Heart left ventricle (tissue), 16 donors: ENCODE data around the gene ZBTB20. TPM values are rescaled to one million over a fixed set of nuclear protein-coding genes. Genes with fewer than 3 reads are reported as not detected.

Source experiments
- ATAC-seq, 4 donors: fragments of 200-7000 bp; cut with Tn5 transposase; one replicate each; pipeline ENCODE4 v1.9.1; 2020 to 2022; ENCODE audit warnings: moderate library complexity in 4 of 4, mild to moderate bottlenecking in 3 of 4, moderate number of reproducible peaks in 1 of 4
- DNase-seq, 5 donors: peaks; one replicate each; pipeline ENCODE4 v3.0.0-alpha.2; 2020
- H3K27ac ChIP-seq, 12 donors: fragments of 200-600 bp; sonication (generic) in 4 of 12; one replicate each; pipeline versions ENCODE4 v1.5.0 to v1.8.0; 2016 to 2022; ENCODE audit warnings: mild to moderate bottlenecking in 2 of 12
- H3K27me3 ChIP-seq, 9 donors: fragments of 200-600 bp; sonication (generic) in 2 of 9; one replicate each; pipeline versions ENCODE4 v1.5.1 to v1.8.0; 2016 to 2022; ENCODE audit warnings: mild to moderate bottlenecking in 3 of 9
- H3K36me3 ChIP-seq, 9 donors: fragments of 200-600 bp; sonication (generic) in 2 of 9; one replicate each; pipeline versions ENCODE4 v1.5.0 to v1.8.0; 2018 to 2022; ENCODE audit warnings: mild to moderate bottlenecking in 2 of 9
- H3K4me1 ChIP-seq, 12 donors: fragments of 200-600 bp; sonication (generic) in 4 of 12; one replicate each; pipeline versions ENCODE4 v1.5.0 to v1.8.0; 2016 to 2022; ENCODE audit warnings: mild to moderate bottlenecking in 3 of 12
- H3K4me3 ChIP-seq, 12 donors: fragments of 200-600 bp; sonication (generic) in 4 of 12; one replicate each; pipeline versions ENCODE4 v1.5.0 to v1.8.0; 2017 to 2022; ENCODE audit warnings: mild to moderate bottlenecking in 9 of 12, moderate library complexity in 4 of 12
- H3K9me3 ChIP-seq, 12 donors: fragments of 200-600 bp; sonication (generic) in 4 of 12; one replicate each; pipeline versions ENCODE4 v1.5.0 to v1.8.0; 2016 to 2022; ENCODE audit warnings: mild to moderate bottlenecking in 1 of 12
- POLR2A ChIP-seq, 2 donors: fragments of 450-650 bp; IDR thresholded peaks; one replicate each; pipeline ENCODE4 v1.6.1; 2017; ENCODE audit warnings: antibody characterized with exemption in 2 of 2, mild to moderate bottlenecking in 2 of 2, moderate library complexity in 2 of 2
- WGBS, 4 donors: extraction: QIAGEN DNeasy Blood & Tissue Kit in 2 of 4; methylation state at CpG; one replicate each; pipeline versions ENCODE4 v1.1.5 to v1.1.7; 2013 to 2018; 5-methylcytosine and 5-hydroxymethylcytosine counted together
- intact Hi-C, 10 donors: fragments of 100-400 bp; cut with DNase I; formaldehyde crosslinking; loops; one replicate each; pipeline versions ENCODE4 v1.11.1 to v1.14.2; 2022
- polyA plus RNA-seq, 2 donors: library from polyadenylated mRNA; stranded (reverse); fragments of 200-250 nt; gene quantifications; one replicate each; pipeline ENCODE4 v1.2.3, GENCODE V29; 2013
- total RNA-seq, 9 donors: library from RNA; depleted of rRNA in 2 of 9; stranded (reverse); fragments of >200 nt in 2 of 9; fragmentation: NEBNext Ultra II Directional in 3 of 9; extraction: Animal tissue kit (Norgen Biotek cat#: 25700) in 3 of 9; gene quantifications; one replicate each; pipeline versions ENCODE4 v1.1.0 to v1.2.4, GENCODE V29; 2016 to 2023
- TF ChIP-seq, protein P1 (sequence below), 12 donors: fragments of 200-600 bp; sonication (generic) in 4 of 12; IDR thresholded peaks; one replicate each; pipeline versions ENCODE4 v1.5.0 to v1.8.0; 2018 to 2022; ENCODE audit warnings: antibody characterized with exemption in 12 of 12, mild to moderate bottlenecking in 5 of 12
- donor health status: ischemic (EF 13 %, LVEDD 7.1; RV severe dilation, severe dysfunction).
- donor health status: healthy with polysubstance abuse.
- donor health status: DM: no; HTN: yes; CAD: no.
- donor health status: DM: no; HTN: no; CAD: no.
- donor health status: ischemic (EF 25% LVEDD 6.9; RV normal size, moderate dysfunction).
- donor health status: ischemic (EF 25% LVEDD 5.7; RV mildly dilated, moderate dysfunction).
- donor health status: healthy.
- donor health status: DM: yes; HTN: yes; CAD: no.
- donor health status: ischemic (EF 35%, LVEDD 5.7; RV mildly dilated, moderate dysfunction).
- donor health status: nonischemic (EF 11% LVEDD 7.7; RV severe dilation, severe dysfunction).
- donor health status: DM: yes; HTN: yes; CAD: no.
- donor health status: PGD.
- donor health status: ischemic (EF 29% LVEDD 5.4; RV normal size, mild dysfunction).
- donor health status: nonischemic (EF 23%, LVEDD 6.1; RV moderate dilation, normal function).

Gene ZBTB20
- total and polyA plus RNA-seq, 11 donors = 6.2 to 109 (median 77.3) TPM

DNA sequence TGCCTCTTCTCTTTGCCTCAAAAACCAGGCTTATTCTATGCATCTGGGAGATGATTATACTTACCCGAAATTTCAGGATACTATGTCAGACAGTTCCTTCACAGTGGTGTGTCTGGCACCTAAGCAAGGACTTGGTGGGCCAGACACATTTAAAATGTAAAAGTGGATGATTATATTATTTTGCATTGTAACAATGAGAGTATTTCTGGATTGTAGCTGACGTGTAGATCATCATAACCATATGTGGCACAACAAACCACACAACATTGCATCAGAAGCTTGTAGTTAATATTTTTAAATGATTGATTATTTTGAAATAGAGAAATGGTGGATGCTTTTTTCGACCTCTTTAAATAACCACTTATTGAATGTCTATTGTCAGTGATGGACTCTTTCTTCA is 744.2 kb downstream of the ZBTB20 start:
- H3K27me3 ChIP-seq = no peaks in the 10 kb centered on the region
- no peak overlapping the region for H3K27ac ChIP-seq
- peaks cover 3 to 58% (median 32%) of the 10 kb centered on the region in 12 donors for H3K4me1 ChIP-seq
- ATAC-seq (no peak), DNase-seq (no peak)
- no peak overlapping the region for H3K4me3 ChIP-seq
- no peaks in the 10 kb centered on the region for H3K36me3 ChIP-seq
- WGBS, 4 donors = 94 to 97% (median 95%) methylated on average over 3 of the region's 3 CpGs
- H3K9me3 ChIP-seq = no peaks in the 10 kb centered on the region
- intact Hi-C loops = no loop called here
- no peak for TF ChIP-seq POLR2A (IDR thresholded peaks at IDR 0.05)
- TF ChIP-seq, protein P1, sequence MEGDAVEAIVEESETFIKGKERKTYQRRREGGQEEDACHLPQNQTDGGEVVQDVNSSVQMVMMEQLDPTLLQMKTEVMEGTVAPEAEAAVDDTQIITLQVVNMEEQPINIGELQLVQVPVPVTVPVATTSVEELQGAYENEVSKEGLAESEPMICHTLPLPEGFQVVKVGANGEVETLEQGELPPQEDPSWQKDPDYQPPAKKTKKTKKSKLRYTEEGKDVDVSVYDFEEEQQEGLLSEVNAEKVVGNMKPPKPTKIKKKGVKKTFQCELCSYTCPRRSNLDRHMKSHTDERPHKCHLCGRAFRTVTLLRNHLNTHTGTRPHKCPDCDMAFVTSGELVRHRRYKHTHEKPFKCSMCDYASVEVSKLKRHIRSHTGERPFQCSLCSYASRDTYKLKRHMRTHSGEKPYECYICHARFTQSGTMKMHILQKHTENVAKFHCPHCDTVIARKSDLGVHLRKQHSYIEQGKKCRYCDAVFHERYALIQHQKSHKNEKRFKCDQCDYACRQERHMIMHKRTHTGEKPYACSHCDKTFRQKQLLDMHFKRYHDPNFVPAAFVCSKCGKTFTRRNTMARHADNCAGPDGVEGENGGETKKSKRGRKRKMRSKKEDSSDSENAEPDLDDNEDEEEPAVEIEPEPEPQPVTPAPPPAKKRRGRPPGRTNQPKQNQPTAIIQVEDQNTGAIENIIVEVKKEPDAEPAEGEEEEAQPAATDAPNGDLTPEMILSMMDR (IDR thresholded peaks at IDR 0.05) = no peak

DNA sequence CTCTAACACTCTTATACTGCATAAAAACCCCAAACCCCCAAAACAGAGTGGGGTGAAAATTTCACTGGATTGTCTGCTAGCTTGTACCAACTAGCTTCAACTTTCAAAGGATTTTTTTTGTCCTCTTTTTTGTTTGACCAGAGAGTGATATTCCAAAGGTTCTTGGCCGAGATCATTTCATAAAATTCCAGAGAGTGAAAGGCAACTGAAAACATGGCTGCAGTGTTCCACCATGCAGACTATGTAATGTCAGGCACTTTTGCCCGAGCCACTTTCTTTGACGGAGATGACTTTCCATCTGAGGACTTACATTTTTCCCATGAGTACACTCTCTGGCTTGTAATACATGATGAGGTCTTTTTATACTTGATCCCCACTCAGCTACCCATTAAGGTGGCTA is 745.7 kb downstream of the ZBTB20 start:
- no peaks in the 10 kb centered on the region for H3K27me3 ChIP-seq
- H3K4me1 ChIP-seq = peaks cover 3 to 51% (median 30%) of the 10 kb centered on the region in 12 donors
- no peaks in the 10 kb centered on the region for H3K9me3 ChIP-seq
- 74 to 87% (median 84%) methylated on average over 3 of the region's 3 CpGs for WGBS, 4 donors
- intact Hi-C loops = loop anchor here in 1 of 10 donors (1.0 kb wide), 1 partner anchor 10 kb away; no protein-coding TSS in a partner anchor
- DNase-seq (no peak), ATAC-seq (peak in 2 of 4 donors; percentile 2 to 15)
- TF ChIP-seq, protein P1 (IDR thresholded peaks at IDR 0.05) = no peak
- TF ChIP-seq POLR2A (IDR thresholded peaks at IDR 0.05) = no peak
- peak overlapping the region in 8 of 12 donors; percentile 7 to 81 (median 54) for H3K27ac ChIP-seq
- H3K4me3 ChIP-seq = no peak overlapping the region
- no peaks in the 10 kb centered on the region for H3K36me3 ChIP-seq

DNA sequence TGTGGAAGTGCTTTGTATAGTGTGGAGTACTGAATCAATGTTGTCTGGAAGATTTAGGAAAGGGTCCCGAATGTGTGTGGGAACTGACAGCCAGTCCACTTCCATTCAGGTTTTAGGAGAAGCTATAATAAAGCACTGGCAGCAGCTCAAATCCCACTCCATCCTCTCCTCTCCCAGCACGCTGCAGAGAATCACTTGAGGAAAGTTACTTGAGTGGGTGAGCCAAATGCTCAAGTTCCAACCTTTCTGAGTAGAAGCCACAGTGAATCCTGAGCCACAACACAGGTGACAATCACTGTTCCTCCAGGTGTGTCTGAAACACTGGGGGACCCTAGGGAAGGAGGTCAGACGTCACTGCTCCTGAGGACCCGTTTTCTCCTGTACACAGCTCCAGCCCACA is 746.7 kb downstream of the ZBTB20 start:
- peak overlapping the region in 10 of 12 donors; percentile 53 to 81 (median 68) for H3K27ac ChIP-seq
- peak in 3 of 4 donors; percentile 12 to 39 (median 26) for ATAC-seq

DNA sequence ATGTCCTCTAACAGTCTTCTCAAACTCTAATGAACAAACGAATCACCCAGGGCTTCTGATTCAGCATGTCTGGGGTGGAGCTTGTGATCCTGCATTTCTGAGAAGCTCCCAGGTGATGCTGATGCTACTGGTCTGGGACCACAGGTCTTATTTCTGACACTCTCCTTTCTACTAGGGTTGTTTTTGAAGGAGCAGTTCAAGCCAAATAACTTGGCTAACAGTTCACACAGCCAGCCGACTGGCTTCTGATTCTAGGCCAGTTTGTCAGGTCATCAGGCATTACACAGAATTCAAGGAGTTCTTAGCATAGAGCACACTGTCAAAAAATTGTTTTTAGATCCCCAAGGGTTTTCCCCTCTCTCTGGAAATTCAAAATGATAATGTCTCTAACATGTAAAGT is 752.5 kb downstream of the ZBTB20 start:
- no peak for DNase-seq
- ATAC-seq = peak in 3 of 4 donors; percentile 46 to 61 (median 53)

More for the DNA sequence above, 746.7 kb downstream of the ZBTB20 start:
- Histone ChIP-seq H3K36me3 (no peaks in the 10 kb centered on the region), H3K9me3 (no peaks in the 10 kb centered on the region), H3K4me1 (peaks cover 0 to 44% (median 23%) of the 10 kb centered on the region in 12 donors), H3K27me3 (no peaks in the 10 kb centered on the region), H3K4me3 (peak overlapping the region in 3 of 12 donors; percentile 13 to 22 (median 16))
- 37 to 44% (median 41%) methylated on average over 4 of the region's 4 CpGs for WGBS, 4 donors
- intact Hi-C loops = no loop called here
- no peak for DNase-seq
- no peak for TF ChIP-seq POLR2A (IDR thresholded peaks at IDR 0.05)
- TF ChIP-seq, protein P1 (IDR thresholded peaks at IDR 0.05) = no peak

More for the DNA sequence above, 752.5 kb downstream of the ZBTB20 start:
- WGBS, 4 donors = 29 to 50% (median 41%) methylated on average over 2 of the region's 2 CpGs
- no peaks in the 10 kb centered on the region for H3K27me3 ChIP-seq
- TF ChIP-seq, protein P1 (IDR thresholded peaks at IDR 0.05) = no peak
- no peak for TF ChIP-seq POLR2A (IDR thresholded peaks at IDR 0.05)
- H3K4me1 ChIP-seq = peaks cover 0 to 35% (median 12%) of the 10 kb centered on the region in 12 donors
- peak overlapping the region in 2 of 12 donors; percentile 6 to 14 for H3K27ac ChIP-seq
- H3K36me3 ChIP-seq = no peaks in the 10 kb centered on the region
- no peaks in the 10 kb centered on the region for H3K9me3 ChIP-seq
- intact Hi-C loops = no loop called here
- H3K4me3 ChIP-seq = no peak overlapping the region
